ENCODE data around the gene RXRB. TPM values are rescaled to one million over a fixed set of nuclear protein-coding genes. Genes with fewer than 3 reads are reported as not detected.

Gene RXRB
- polyA plus RNA-seq, 1 of the 3 experiments (the other 2 are of a cell fraction): 45.8 TPM

- no peak for DNase-seq
- POLR2A ChIA-PET: no interaction called here
- 34% methylated on average over 6 of the region's 10 CpGs for WGBS (ENCODE audit: low lambda C conversion rate)
- no peaks in the 10 kb centered on the region for H3K9me3 ChIP-seq
- no peaks in the 10 kb centered on the region for H3K79me2 ChIP-seq (ENCODE audit: insufficient read depth)
- no peak overlapping the region for H2AFZ ChIP-seq (ENCODE audit: low read depth)
- TF ChIP-seq MXI1 (IDR thresholded peaks at IDR 0.05; ENCODE audit: low read depth, low read length) (no peak), SMC3 (IDR thresholded peaks at IDR 0.05; ENCODE audit: low read depth, low read length) (no peak), ELF1 (IDR thresholded peaks at IDR 0.05) (no peak), MAX (IDR thresholded peaks at IDR 0.05; ENCODE audit: low read depth) (no peak), TAF1 (IDR thresholded peaks at IDR 0.05; ENCODE audit: borderline replicate concordance, low read depth, low read length) (no peak), TCF12 (IDR thresholded peaks at IDR 0.05) (no peak), YY1 (IDR thresholded peaks at IDR 0.05; ENCODE audit: low read depth) (no peak)
- CTCF ChIA-PET: interaction anchor here (0.8 to 1.5 kb wide), 4 partner anchors 13 to 19 kb away, joined by 3 to 7 read pairs (median 4); partner anchors contain the start of gene COL11A2
- H3K9me2 ChIP-seq: no peaks in the 10 kb centered on the region
- no peaks in the 10 kb centered on the region for H3K36me3 ChIP-seq (replicated peaks in 1 of 2; ENCODE audit: control insufficient read depth in 1 of 2, insufficient read depth in 2 of 2, low read length in 1 of 2)
- no peak overlapping the region for H3K4me2 ChIP-seq
- H3F3A ChIP-seq (replicated peaks; ENCODE audit: insufficient read depth): no peaks in the 10 kb centered on the region
- no peaks in the 10 kb centered on the region for H3K27me3 ChIP-seq (ENCODE audit: insufficient read depth)
- H3K4me3 ChIP-seq (ENCODE audit: low read depth in 2 of 2, low read length in 1 of 2): no peak overlapping the region
- no peak overlapping the region for H3K27ac ChIP-seq (ENCODE audit: low read depth in 2 of 2, low read length in 1 of 2)
- no peak overlapping the region for H3K9ac ChIP-seq
- H3K4me1 ChIP-seq (ENCODE audit: control insufficient read depth in 1 of 2, insufficient read depth in 2 of 2, low read depth in 1 of 2, low read length in 1 of 2): peaks cover 0 to 3% of the 10 kb centered on the region in 2 experiments; a peak in 1 of 4 replicates
- no peaks in the 10 kb centered on the region for H4K20me1 ChIP-seq (ENCODE audit: insufficient read depth)
These were observed 21.6 kb downstream of the RXRB start for GRCh38 chr6:33178755-33179475.

- no peak overlapping the region for H2AFZ ChIP-seq (ENCODE audit: low read depth)
- no peaks in the 10 kb centered on the region for H3K9me2 ChIP-seq
- no peaks in the 10 kb centered on the region for H4K20me1 ChIP-seq (ENCODE audit: insufficient read depth)
- H3K36me3 ChIP-seq (replicated peaks in 1 of 2; ENCODE audit: control insufficient read depth in 1 of 2, insufficient read depth in 2 of 2, low read length in 1 of 2): no peaks in the 10 kb centered on the region
- DNase-seq: no peak
- H3K9me3 ChIP-seq: no peaks in the 10 kb centered on the region
- TF ChIP-seq EZH2phosphoT487 (IDR thresholded peaks at IDR 0.05; ENCODE audit: borderline replicate concordance, low read depth) (no peak), REST (IDR thresholded peaks at IDR 0.05; ENCODE audit: low read depth, low read length) (no peak), CHD2 (IDR thresholded peaks at IDR 0.05; ENCODE audit: low read length, partially characterized antibody) (no peak), RXRA (IDR thresholded peaks at IDR 0.05; ENCODE audit: borderline replicate concordance, low read depth) (no peak), RCOR1 (IDR thresholded peaks at IDR 0.05; ENCODE audit: low read length) (no peak), TEAD4 (IDR thresholded peaks at IDR 0.05; ENCODE audit: borderline replicate concordance, insufficient read depth) (no peak), IRF3 (IDR thresholded peaks at IDR 0.05; ENCODE audit: low read depth, low read length) (no peak), GABPA (IDR thresholded peaks at IDR 0.05; ENCODE audit: low read depth) (no peak)
- no peak overlapping the region for H3K4me2 ChIP-seq
- no peaks in the 10 kb centered on the region for H3K27me3 ChIP-seq (ENCODE audit: insufficient read depth)
- WGBS (ENCODE audit: low lambda C conversion rate): 51% methylated on average over 17 of the region's 19 CpGs
- no peak overlapping the region for H3K9ac ChIP-seq
- H3K4me1 ChIP-seq (ENCODE audit: control insufficient read depth in 1 of 2, insufficient read depth in 2 of 2, low read depth in 1 of 2, low read length in 1 of 2): peaks cover 0 to 3% of the 10 kb centered on the region in 2 experiments; a peak in 1 of 4 replicates
- no peaks in the 10 kb centered on the region for H3K79me2 ChIP-seq (ENCODE audit: insufficient read depth)
- POLR2A ChIA-PET: no interaction called here
- no peaks in the 10 kb centered on the region for H3F3A ChIP-seq (replicated peaks; ENCODE audit: insufficient read depth)
- no peak overlapping the region for H3K27ac ChIP-seq (ENCODE audit: low read depth in 2 of 2, low read length in 1 of 2)
- CTCF ChIA-PET: interaction anchor here (0.8 to 2.6 kb wide), 7 partner anchors 11 to 162 kb away, joined by 3 to 7 read pairs (median 3); partner anchors contain the start of gene COL11A2
- H3K4me3 ChIP-seq (ENCODE audit: low read depth in 2 of 2, low read length in 1 of 2): no peak overlapping the region
These were observed 22.7 kb downstream of the RXRB start for GRCh38 chr6:33177552-33178446.

Data from SK-N-SH (cell line).